Left renal cortex interstitium (tissue), 4 donors: ENCODE data around the gene NELFB. TPM values are rescaled to one million over a fixed set of nuclear protein-coding genes. Genes with fewer than 3 reads are reported as not detected.

ENCODE experiments used
- polyA plus RNA-seq, 4 donors: library from polyadenylated mRNA; unstranded; fragments of 120-200 nt; gene quantifications; one replicate each; pipeline ENCODE4 v1.2.1, GENCODE V29; 2013; ENCODE audit not compliant: insufficient read length in 4 of 4

Gene NELFB
- polyA plus RNA-seq, 4 donors, result 49.5 to 67.0 (median 56.4) TPM

Other genes with a start within 250 kb of the NELFB start
- 10 to 100 TPM; 36.4 to 60.9 (median 55.4) TPM for gene ABCA2, start 227.1 kb upstream of the NELFB start, polyA plus RNA-seq
- gene FUT7, start 223.2 kb upstream of the NELFB start, polyA plus RNA-seq, result under 1 TPM in 2 of 4 donors, not detected in 2; 0.08 to 0.12 TPM
- gene NPDC1, start 209.2 kb upstream of the NELFB start, polyA plus RNA-seq, result 10 to 100 TPM; 19.8 to 46.8 (median 34.4) TPM
- gene ENTPD2, start 201.3 kb upstream of the NELFB start, polyA plus RNA-seq, result 1 to 10 TPM; 2.8 to 6.0 (median 5.1) TPM
- gene SAPCD2, start 184.8 kb upstream of the NELFB start, polyA plus RNA-seq, result 10 to 100 TPM in 1 of 4 donors, 1 to 10 TPM in 3; 5.5 to 10.0 (median 8.6) TPM
- 1 to 10 TPM; 4.2 to 7.4 (median 5.9) TPM for gene UAP1L1, start 177.8 kb upstream of the NELFB start, polyA plus RNA-seq
- 10 to 100 TPM; 46.5 to 70.7 (median 63.1) TPM for gene MAN1B1, start 168.3 kb upstream of the NELFB start, polyA plus RNA-seq
- gene DPP7, start 140.6 kb upstream of the NELFB start, polyA plus RNA-seq, result 10 to 100 TPM; 14.5 to 31.9 (median 25.1) TPM
- under 1 TPM in 3 of 4 donors, not detected in 1; 0.06 to 0.60 (median 0.20) TPM for gene GRIN1, start 116.2 kb upstream of the NELFB start, polyA plus RNA-seq
- gene LRRC26, start 85.3 kb upstream of the NELFB start, polyA plus RNA-seq, result under 1 TPM in 3 of 4 donors, not detected in 1; 0.12 to 0.29 (median 0.17) TPM
- gene TMEM210, start 83.3 kb upstream of the NELFB start, polyA plus RNA-seq, result under 1 TPM in 1 of 4 donors, not detected in 3; 0.16 TPM
- 10 to 100 TPM; 31.3 to 56.1 (median 44.4) TPM for gene ANAPC2, start 66.8 kb upstream of the NELFB start, polyA plus RNA-seq
- 10 to 100 TPM; 44.5 to 78.1 (median 56.9) TPM for gene SSNA1, start 66.7 kb upstream of the NELFB start, polyA plus RNA-seq
- gene TPRN, start 54.6 kb upstream of the NELFB start, polyA plus RNA-seq, result 10 to 100 TPM; 12.8 to 15.4 (median 14.7) TPM
- 10 to 100 TPM; 37.2 to 53.2 (median 43.5) TPM for gene TMEM203, start 49.7 kb upstream of the NELFB start, polyA plus RNA-seq
- gene NDOR1, start 49.6 kb upstream of the NELFB start, polyA plus RNA-seq, result 10 to 100 TPM in 3 of 4 donors, 1 to 10 TPM in 1; 7.0 to 20.2 (median 14.5) TPM
- gene RNF208, start 33.1 kb upstream of the NELFB start, polyA plus RNA-seq, result 10 to 100 TPM in 3 of 4 donors, 1 to 10 TPM in 1; 5.4 to 15.1 (median 13.1) TPM
- gene CYSRT1, start 30.2 kb upstream of the NELFB start, polyA plus RNA-seq, result 10 to 100 TPM in 2 of 4 donors, 1 to 10 TPM in 2; 5.1 to 20.9 (median 12.5) TPM
- 10 to 100 TPM in 2 of 4 donors, 1 to 10 TPM in 2; 3.6 to 20.1 (median 12.5) TPM for gene RNF224, start 27.8 kb upstream of the NELFB start, polyA plus RNA-seq
- 10 to 100 TPM in 2 of 4 donors, 1 to 10 TPM in 2; 4.4 to 15.4 (median 8.9) TPM for gene SLC34A3, start 24.4 kb upstream of the NELFB start, polyA plus RNA-seq
- gene TUBB4B, start 14.0 kb upstream of the NELFB start, polyA plus RNA-seq, result 100 to 1,000 TPM; 324 to 444 (median 393) TPM
- gene STPG3, start 4.0 kb upstream of the NELFB start, polyA plus RNA-seq, result 1 to 10 TPM; 1.0 to 3.5 (median 2.3) TPM
- gene TOR4A, start 22.4 kb downstream of the NELFB start, polyA plus RNA-seq, result 1 to 10 TPM; 3.9 to 8.5 (median 6.3) TPM
- gene NRARP, start 46.9 kb downstream of the NELFB start, polyA plus RNA-seq, result 1 to 10 TPM; 5.7 to 8.5 (median 8.2) TPM
- 10 to 100 TPM in 3 of 4 donors, 1 to 10 TPM in 1; 8.1 to 26.1 (median 19.7) TPM for gene EXD3, start 167.8 kb downstream of the NELFB start, polyA plus RNA-seq
- gene NOXA1, start 168.1 kb downstream of the NELFB start, polyA plus RNA-seq, result 10 to 100 TPM in 1 of 4 donors, 1 to 10 TPM in 3; 4.3 to 13.1 (median 9.1) TPM
- gene ENTPD8, start 186.0 kb downstream of the NELFB start, polyA plus RNA-seq, result under 1 TPM; 0.35 to 0.74 (median 0.64) TPM
- 10 to 100 TPM; 48.1 to 52.4 (median 49.4) TPM for gene NSMF, start 204.0 kb downstream of the NELFB start, polyA plus RNA-seq